Measurements from ENCODE around the gene SERINC5.

DNA sequence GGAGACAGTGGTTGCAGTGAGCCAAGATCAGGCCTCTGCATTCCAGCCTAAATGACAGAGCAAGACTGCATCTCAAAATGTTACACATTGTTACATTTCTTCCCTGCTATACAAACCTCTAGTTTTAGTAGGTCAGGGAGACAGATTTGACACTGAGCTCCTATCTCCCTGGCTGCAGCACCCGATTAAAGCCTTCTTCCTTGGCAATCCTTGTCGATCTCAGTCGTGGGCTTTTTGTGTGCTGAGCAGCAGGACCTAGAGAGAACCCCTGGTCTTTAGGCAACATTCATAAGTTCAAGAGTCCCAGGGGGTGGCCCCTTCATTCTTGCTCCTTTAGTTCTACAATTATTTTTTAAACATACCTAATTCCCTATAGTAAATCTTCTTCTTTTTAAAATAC lies 13.0 kb downstream of the SERINC5 start:
- TF ChIP-seq, protein P1, sequence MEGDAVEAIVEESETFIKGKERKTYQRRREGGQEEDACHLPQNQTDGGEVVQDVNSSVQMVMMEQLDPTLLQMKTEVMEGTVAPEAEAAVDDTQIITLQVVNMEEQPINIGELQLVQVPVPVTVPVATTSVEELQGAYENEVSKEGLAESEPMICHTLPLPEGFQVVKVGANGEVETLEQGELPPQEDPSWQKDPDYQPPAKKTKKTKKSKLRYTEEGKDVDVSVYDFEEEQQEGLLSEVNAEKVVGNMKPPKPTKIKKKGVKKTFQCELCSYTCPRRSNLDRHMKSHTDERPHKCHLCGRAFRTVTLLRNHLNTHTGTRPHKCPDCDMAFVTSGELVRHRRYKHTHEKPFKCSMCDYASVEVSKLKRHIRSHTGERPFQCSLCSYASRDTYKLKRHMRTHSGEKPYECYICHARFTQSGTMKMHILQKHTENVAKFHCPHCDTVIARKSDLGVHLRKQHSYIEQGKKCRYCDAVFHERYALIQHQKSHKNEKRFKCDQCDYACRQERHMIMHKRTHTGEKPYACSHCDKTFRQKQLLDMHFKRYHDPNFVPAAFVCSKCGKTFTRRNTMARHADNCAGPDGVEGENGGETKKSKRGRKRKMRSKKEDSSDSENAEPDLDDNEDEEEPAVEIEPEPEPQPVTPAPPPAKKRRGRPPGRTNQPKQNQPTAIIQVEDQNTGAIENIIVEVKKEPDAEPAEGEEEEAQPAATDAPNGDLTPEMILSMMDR (IDR thresholded peaks at IDR 0.05) = no peak
- TF ChIP-seq POLR2A (IDR thresholded peaks at IDR 0.05) = no peak

Measured in thyroid gland (tissue), 4 donors.